ENCODE data around the gene ATP6V1F.

The ATP6V1F gene

GRCh38 chr7:128899392-128899791, 36.7 kb downstream of the ATP6V1F start:
- H3K36me3 ChIP-seq (replicated peaks) = no peaks in the 10 kb centered on the region
- in situ Hi-C loops (cut with HindIII; ENCODE audit: low pct_ligation_motif_present, low sequenced_read_pairs) = no loop called here
- no peaks in the 10 kb centered on the region for H3K27me3 ChIP-seq (replicated peaks)
- no peak for DNase-seq
- no peak overlapping the region for H3K27ac ChIP-seq
- TF ChIP-seq CTCF (IDR thresholded peaks at IDR 0.05; ENCODE audit: low read depth, low read length, missing control alignments) = no peak
- no peak overlapping the region for H3K4me3 ChIP-seq (ENCODE audit: low read depth, low read length)

- Histone ChIP-seq H3K27me3 (replicated peaks) (no peaks in the 10 kb centered on the region), H3K27ac (no peak overlapping the region), H3K36me3 (replicated peaks) (no peaks in the 10 kb centered on the region), H3K4me3 (ENCODE audit: low read depth, low read length) (no peak overlapping the region)
- DNase-seq = no peak
- in situ Hi-C loops (cut with HindIII; ENCODE audit: low pct_ligation_motif_present, low sequenced_read_pairs) = loop anchor here (25.0 kb wide), 1 partner anchor 187 kb away; no protein-coding TSS in a partner anchor
- no peak for TF ChIP-seq CTCF (IDR thresholded peaks at IDR 0.05; ENCODE audit: low read depth, low read length, missing control alignments)
Observed at GRCh38 chr7:128900237-128900636, 37.6 kb downstream of the ATP6V1F start.

GRCh38 chr7:128902761-128903585, 40.3 kb downstream of the ATP6V1F start:
- Histone ChIP-seq H3K27me3 (replicated peaks) (no peaks in the 10 kb centered on the region), H3K27ac (no peak overlapping the region), H3K36me3 (replicated peaks) (no peaks in the 10 kb centered on the region), H3K4me3 (ENCODE audit: low read depth, low read length) (no peak overlapping the region)
- no peak for TF ChIP-seq CTCF (IDR thresholded peaks at IDR 0.05; ENCODE audit: low read depth, low read length, missing control alignments)
- peak; percentile 6 for DNase-seq
- in situ Hi-C loops (cut with HindIII; ENCODE audit: low pct_ligation_motif_present, low sequenced_read_pairs) = loop anchor here (25.0 kb wide), 1 partner anchor 184 kb away; no protein-coding TSS in a partner anchor

- TF ChIP-seq CTCF (IDR thresholded peaks at IDR 0.05; ENCODE audit: low read depth, low read length, missing control alignments) = no peak
- H3K36me3 ChIP-seq (replicated peaks) = no peaks in the 10 kb centered on the region
- no peak overlapping the region for H3K4me3 ChIP-seq (ENCODE audit: low read depth, low read length)
- H3K27me3 ChIP-seq (replicated peaks) = no peaks in the 10 kb centered on the region
- no peak overlapping the region for H3K27ac ChIP-seq
- no peak for DNase-seq
- in situ Hi-C loops (cut with HindIII; ENCODE audit: low pct_ligation_motif_present, low sequenced_read_pairs) = loop anchor here (25.0 kb wide), 1 partner anchor 184 kb away; no protein-coding TSS in a partner anchor
Observed at GRCh38 chr7:128903621-128904361, 41.1 kb downstream of the ATP6V1F start.

GRCh38 chr7:128904381-128905197, 41.9 kb downstream of the ATP6V1F start:
- Histone ChIP-seq H3K27me3 (replicated peaks) (peaks cover under 1% of the 10 kb centered on the region), H3K27ac (no peak overlapping the region), H3K36me3 (replicated peaks) (no peaks in the 10 kb centered on the region), H3K4me3 (ENCODE audit: low read depth, low read length) (no peak overlapping the region)
- DNase-seq = peak; percentile 40
- in situ Hi-C loops (cut with HindIII; ENCODE audit: low pct_ligation_motif_present, low sequenced_read_pairs) = loop anchor here (25.0 kb wide), 1 partner anchor 183 kb away; no protein-coding TSS in a partner anchor
- peak; percentile 67 for TF ChIP-seq CTCF (IDR thresholded peaks at IDR 0.05; ENCODE audit: low read depth, low read length, missing control alignments)

All from brain microvascular endothelial cell (primary cell).